ENCODE results near the gene NHP2.
A peak's percentile ranks its signal among the peaks of the same experiment; 100 is the strongest.

NHP2 gene

DNA sequence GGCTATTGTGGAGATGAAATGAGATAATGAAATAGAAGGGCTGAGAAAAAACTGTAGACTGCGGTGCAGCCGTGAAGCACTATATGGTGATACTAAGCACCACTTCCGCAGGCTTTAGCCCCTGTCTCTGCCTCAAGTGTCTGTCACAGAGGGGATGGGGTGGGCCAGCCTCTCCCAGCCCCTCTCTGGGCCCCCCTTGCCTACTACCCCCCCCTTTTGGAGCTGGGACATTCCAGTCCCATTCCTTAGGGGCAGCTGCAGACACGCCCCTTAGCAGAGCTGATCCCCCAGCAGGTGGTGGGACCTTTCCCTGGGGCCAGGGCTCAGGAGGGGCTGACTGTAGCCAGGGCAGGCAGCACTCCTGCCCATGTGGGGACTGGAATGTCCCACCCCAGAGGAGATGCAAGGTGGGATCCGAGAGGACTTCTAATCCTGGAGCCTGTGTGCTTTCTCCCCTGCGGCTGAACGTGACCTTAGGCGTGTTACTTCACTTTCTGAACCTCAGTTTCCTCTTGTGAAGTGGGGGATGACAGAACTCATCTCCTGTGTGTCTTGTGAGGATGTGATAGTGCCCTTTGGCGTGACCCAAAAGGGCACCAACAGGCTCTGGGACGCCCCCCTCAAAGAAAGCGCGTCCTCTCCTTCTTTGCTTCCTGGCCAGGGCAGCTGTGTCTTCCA, 38.4 kb downstream of the NHP2 start:
- Mint-ChIP-seq H3K9me3 (no peaks in the 10 kb centered on the region), H3K27ac (peak overlapping the region; percentile 73 to 92), H3K27me3 (no peaks in the 10 kb centered on the region), H3K4me3 (peak overlapping the region; percentile 97 to 99), H3K4me1 (peaks cover 61% of the 10 kb centered on the region)
- DNase-seq (peak; percentile 37 to 50), ATAC-seq (peak; percentile 68)

DNA sequence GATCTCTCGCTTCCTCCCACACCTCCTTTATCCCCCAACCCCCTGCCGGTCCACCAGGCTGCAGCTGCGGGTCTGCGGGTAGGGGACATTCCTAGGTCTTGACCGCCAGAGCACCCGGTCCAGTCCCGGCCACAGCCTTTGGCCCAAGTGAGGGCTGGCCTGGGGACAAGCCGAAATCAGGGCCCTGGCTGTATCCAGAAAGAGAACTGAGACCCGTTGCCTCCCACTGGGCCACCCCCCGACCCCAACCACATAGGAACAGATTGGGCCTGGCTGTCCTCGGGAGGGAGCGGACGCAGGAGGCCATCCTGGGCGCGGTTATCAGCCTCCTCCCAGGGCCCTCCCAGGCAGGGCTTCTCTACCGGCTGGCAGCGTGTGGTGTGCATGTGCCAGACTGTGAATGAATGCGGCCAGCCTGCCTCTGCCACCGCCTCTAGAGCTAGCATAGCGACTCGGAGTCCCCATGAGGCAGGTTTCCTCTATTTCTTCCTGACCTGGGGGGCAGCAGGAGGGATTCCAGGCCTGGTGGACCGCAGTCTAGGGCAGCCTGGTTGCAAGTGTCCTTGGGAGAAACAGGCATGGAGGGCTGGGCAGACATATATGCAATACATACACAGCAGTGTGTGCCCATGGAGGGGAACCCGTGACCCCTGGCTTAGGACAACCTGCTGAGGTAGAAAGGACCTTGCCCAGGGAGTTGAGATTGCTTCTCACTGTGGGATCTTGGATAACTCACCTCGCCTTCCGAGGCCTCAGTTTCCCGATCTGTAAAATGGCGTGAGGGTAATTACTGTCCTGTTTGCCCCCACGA, 39.2 kb downstream of the NHP2 start:
- Mint-ChIP-seq H3K4me3 (peak overlapping the region; percentile 97 to 99), H3K27ac (peak overlapping the region; percentile 79 to 94), H3K27me3 (no peaks in the 10 kb centered on the region), H3K9me3 (no peaks in the 10 kb centered on the region), H3K4me1 (peaks cover 54% of the 10 kb centered on the region)
- ATAC-seq = peak; percentile 50
- peak; percentile 48 to 58 for DNase-seq

DNA sequence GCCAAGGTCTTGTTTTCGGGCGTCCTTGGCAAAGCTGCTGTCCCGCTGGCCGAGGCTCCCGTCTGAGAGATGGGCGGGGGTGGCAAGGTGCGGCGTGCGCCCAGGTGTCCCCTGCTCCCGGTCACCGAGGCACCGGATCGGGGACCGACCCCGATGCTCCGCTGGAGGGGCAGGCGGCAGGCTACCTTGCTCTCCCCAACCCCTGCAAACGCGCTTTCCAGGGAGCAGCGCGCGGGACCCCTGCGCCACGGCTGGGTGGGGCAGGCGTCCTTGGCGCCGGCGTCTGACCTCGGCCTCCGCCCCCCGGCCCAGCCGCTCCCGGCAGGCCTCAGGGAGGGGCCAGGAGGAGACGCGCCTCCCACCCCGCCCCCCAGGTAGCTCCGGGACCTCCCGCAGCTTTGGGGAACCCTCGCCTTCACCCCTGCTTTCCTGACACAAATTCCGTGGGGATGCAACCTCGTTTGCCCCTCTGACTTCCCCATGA, 39.8 kb downstream of the NHP2 start:
- peak overlapping the region; percentile 97 to 99 for H3K4me3 Mint-ChIP-seq
- no peak for ATAC-seq
- H3K4me1 Mint-ChIP-seq = peaks cover 51% of the 10 kb centered on the region
- H3K9me3 Mint-ChIP-seq = no peaks in the 10 kb centered on the region
- peak overlapping the region; percentile 79 to 94 for H3K27ac Mint-ChIP-seq
- no peaks in the 10 kb centered on the region for H3K27me3 Mint-ChIP-seq
- peak; percentile 33 for DNase-seq

DNA sequence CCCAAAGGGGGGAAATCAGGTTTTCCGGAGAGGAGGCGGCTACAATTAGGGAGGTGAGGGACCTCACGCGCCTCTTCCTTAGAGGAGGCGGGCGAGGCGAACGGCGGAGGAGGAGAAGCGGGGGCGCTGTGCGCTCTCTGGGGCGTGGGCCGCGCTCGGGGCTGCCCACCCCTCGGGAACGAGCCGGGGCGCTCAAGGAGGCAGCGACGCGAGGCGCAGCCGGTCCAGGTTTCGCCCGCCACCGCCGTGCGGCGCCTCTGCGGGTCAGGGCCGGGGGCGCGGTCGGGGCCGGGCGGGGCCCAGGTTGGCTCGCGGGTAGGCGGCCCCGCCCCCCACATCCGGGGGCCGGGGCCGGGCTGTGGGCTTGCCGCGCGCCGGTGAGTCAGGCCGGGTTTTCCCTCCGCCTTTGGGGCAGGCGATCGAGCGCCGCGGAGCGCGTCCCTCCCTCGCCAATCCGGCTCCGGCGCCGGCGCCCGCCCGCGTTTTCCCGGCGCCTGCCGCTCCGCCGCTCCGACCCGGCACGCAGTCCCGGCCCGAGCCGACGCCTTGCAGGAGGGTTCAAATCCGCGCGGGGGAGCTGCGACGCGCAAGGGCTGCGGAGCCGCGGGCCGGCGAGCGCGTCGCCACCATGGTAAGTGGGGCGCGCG, 40.4 kb downstream of the NHP2 start, which contains the start of gene N4BP3:
TSS of gene N4BP3 (plus strand) at position 392 of the 647 bp plus-strand sequence. CDS start 6,052 bp downstream, outside the sequence.
- DNase-seq = peak; percentile 86 to 87
- ATAC-seq = peak; percentile 67
- H3K4me1 Mint-ChIP-seq = peaks cover 53% of the 10 kb centered on the region
- peak within 1 kb of the TSS; percentile 79 to 94 for H3K27ac Mint-ChIP-seq
- H3K9me3 Mint-ChIP-seq = no peaks in the 10 kb centered on the region
- no peaks in the 10 kb centered on the region for H3K27me3 Mint-ChIP-seq
- peak within 1 kb of the TSS; percentile 97 to 99 for H3K4me3 Mint-ChIP-seq

DNA sequence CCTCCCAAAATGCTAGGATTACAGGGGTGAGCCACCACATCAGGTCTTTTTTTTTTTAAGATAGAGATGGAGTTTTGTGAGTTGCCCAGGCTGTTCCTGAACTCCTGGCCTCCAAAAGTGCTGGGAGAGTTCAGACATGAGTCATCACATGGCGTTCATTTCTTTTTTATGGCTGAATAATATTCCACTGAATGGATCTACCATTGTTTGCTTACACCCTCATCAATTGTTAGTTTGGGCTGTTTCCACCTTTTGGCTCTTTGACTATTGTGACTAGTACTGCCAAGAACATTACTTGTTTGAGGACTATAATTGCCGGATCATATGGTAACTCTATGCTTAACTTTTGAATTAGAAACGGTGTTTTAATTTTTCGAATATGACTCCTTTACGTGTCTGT, 41.1 kb downstream of the NHP2 start:
- H3K27ac Mint-ChIP-seq = no peak overlapping the region
- peak overlapping the region; percentile 86 to 88 for H3K4me3 Mint-ChIP-seq
- H3K27me3 Mint-ChIP-seq = no peaks in the 10 kb centered on the region
- peaks cover 50% of the 10 kb centered on the region for H3K4me1 Mint-ChIP-seq
- DNase-seq (no peak), ATAC-seq (no peak)
- no peaks in the 10 kb centered on the region for H3K9me3 Mint-ChIP-seq

DNA sequence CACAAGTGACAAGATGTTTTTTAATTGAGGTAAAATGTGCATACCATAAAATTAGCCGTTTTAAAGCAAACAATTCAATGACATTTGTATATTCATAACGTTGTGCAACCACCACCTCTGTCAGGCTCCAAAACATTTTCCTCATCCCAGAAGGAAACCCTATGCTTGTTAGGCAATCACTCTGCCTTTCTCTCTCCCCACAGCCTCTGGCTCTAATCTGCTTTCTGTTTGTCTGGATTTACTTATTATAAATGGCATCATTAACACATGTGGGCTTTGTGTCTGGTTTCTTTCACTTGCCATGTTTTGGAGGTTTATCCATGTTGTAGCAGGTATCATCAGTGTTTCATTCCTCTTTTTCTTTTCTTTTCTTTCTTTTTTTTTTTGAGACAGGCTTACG, 41.8 kb downstream of the NHP2 start:
- no peaks in the 10 kb centered on the region for H3K9me3 Mint-ChIP-seq
- ATAC-seq (no peak), DNase-seq (no peak)
- no peaks in the 10 kb centered on the region for H3K27me3 Mint-ChIP-seq
- no peak overlapping the region for H3K4me3 Mint-ChIP-seq
- peaks cover 46% of the 10 kb centered on the region for H3K4me1 Mint-ChIP-seq
- no peak overlapping the region for H3K27ac Mint-ChIP-seq

DNA sequence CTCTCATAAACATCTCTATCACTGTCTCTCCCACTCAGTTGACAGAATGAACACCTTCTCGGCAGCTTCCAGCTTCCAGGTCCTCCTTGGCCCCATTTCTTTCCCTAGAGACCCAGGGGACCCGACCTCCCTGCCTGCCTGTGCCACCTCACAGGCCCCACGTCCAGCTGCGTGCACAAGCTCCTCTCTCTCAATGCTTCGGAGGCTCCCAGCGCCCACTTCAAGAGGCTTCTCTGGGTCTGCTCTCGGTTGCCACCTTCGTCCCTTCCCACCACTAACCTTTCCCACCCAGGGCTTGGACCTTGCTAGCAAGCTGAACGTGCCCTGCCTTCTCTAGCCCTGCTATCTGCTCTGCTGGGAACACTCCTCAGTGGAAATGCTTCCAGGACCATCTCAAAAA, 43.2 kb downstream of the NHP2 start:
- Mint-ChIP-seq H3K4me1 (peaks cover 39% of the 10 kb centered on the region), H3K4me3 (no peak overlapping the region), H3K9me3 (no peaks in the 10 kb centered on the region), H3K27ac (peak overlapping the region in 1 of 2 donors; percentile 21), H3K27me3 (no peaks in the 10 kb centered on the region)
- ATAC-seq (no peak), DNase-seq (no peak)

DNA sequence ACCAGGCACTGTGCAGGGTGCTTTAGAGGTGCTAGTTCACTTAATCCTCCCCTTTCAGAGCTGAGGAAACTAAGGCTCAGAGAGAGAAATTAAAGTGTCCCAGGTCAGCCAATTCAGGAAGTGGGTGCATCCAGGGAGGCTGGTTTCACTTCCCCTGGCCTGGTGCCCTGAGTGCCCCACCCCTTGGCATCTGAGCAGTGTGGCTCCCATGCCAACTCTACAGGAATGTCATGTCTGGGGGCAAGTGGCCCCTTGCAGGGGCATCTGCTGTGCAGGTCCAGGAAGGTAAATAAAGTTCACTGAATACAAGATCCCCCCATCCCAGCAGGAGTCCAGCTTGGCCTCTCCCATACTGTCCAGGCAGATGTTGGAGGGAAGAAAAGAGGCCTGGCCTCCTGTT, 44.7 kb downstream of the NHP2 start:
- H3K4me1 Mint-ChIP-seq = peaks cover 46% of the 10 kb centered on the region
- ATAC-seq (no peak), DNase-seq (no peak)
- H3K4me3 Mint-ChIP-seq = no peak overlapping the region
- no peaks in the 10 kb centered on the region for H3K27me3 Mint-ChIP-seq
- no peaks in the 10 kb centered on the region for H3K9me3 Mint-ChIP-seq
- no peak overlapping the region for H3K27ac Mint-ChIP-seq

DNA sequence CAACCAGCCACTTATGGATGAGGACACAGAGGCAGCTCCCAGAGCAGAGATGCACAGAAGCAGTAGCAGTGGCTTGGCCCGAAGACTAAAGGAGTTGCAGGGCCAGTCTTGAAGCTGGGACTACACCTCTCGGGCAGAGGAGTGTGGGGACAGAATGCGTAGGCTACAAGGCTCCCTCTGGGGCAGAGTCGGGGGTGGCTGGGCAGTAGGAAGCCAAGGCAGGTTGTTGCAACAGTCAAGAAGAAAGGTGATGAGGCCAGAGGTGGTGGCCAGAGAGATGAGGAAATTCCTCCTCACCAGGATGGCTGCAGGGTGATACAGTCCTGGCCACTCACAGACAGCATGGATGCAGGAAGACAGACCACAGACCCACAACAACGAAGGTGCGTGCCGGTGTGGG, 45.2 kb downstream of the NHP2 start:
- Mint-ChIP-seq H3K27me3 (no peaks in the 10 kb centered on the region), H3K4me3 (no peak overlapping the region), H3K27ac (no peak overlapping the region), H3K9me3 (no peaks in the 10 kb centered on the region), H3K4me1 (peaks cover 51% of the 10 kb centered on the region)
- no peak for ATAC-seq
- DNase-seq = no peak

DNA sequence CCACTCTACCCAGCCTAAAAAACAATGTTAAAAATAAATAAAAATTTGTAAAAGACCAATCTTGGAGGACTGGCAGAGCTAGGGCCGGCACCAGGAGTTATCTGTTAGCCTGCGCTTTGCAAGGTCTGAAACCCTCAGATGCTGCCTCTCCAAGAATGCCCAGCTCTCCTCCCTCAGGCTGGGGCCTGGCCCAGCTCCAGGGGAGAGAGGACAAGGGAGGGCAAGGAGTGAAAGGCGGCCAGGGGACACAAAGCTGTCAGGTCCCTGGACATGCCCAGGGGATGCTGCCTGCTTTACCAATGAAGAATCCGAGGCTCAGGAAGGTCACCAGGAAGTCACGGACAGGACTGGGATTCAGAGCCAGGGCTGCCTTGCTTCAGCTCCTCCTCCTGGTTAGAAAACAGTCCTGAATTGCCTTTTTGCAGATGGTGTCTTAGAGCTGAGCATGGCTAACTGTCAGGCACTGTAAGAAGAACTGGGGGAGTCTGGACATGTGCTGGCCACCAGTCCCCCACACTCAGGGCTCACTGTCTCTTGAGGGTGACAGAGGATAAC, 45.9 kb downstream of the NHP2 start:
- ATAC-seq (no peak), DNase-seq (no peak)
- Mint-ChIP-seq H3K9me3 (no peaks in the 10 kb centered on the region), H3K27ac (no peak overlapping the region), H3K4me1 (peaks cover 49% of the 10 kb centered on the region), H3K27me3 (no peaks in the 10 kb centered on the region), H3K4me3 (no peak overlapping the region)

DNA sequence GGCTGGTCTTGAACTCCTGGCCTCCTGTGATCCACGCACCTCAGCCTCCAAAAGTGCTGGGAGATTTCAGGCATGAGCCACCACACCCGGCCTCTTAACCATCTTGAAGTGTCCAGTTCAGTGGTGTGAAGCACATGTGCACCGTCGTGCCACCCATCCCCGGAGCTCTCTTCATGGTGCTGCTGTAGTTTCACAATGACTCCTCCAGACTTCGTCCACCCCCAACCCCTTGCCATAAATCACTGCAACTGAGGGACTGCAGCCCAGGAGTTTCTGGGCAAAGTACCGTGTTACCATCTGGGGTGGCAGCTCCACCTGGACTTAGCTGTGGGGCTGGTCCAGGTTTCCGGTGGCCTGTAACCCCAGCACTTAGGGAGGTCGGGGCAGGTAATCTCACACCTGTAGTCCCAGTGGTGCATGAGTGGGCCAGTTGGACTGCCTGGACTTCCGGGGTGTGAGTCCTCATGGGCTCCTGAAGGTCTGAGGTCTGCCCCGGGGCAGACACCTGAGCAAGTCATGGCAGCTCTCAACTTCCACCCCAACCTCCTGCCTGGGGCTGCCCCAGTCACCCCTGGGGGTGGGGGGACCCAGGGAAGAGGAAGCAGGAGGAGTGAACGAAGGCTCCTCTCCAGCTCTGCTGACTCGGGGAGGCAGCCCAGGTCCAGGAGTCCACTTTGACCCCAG, 47.0 kb downstream of the NHP2 start:
- Mint-ChIP-seq H3K9me3 (no peaks in the 10 kb centered on the region), H3K27ac (peak overlapping the region in 1 of 2 donors; percentile 42), H3K27me3 (no peaks in the 10 kb centered on the region), H3K4me3 (no peak overlapping the region), H3K4me1 (peaks cover 47% of the 10 kb centered on the region)
- ATAC-seq = no peak
- DNase-seq = no peak

DNA sequence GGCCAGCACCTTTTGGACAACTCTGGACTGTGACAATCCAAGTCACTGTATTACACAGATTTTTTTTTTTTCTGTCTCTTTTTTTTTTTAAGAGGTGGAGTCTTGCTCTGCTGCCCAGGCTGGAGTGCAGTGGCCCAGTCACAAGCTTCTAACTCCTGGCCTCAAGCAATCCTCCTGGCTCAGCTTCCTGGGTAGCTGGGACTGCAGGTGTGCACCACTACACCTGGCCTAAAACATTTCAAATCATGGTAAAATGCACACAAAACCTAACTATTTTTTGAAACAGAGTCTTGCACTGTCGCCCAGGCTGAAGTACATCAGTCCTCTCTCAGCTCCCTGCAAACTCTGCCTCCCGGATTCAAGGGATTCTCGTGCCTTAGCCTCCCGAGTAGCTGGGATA, 47.6 kb downstream of the NHP2 start:
- H3K27me3 Mint-ChIP-seq = no peaks in the 10 kb centered on the region
- H3K4me1 Mint-ChIP-seq = peaks cover 47% of the 10 kb centered on the region
- H3K27ac Mint-ChIP-seq = peak overlapping the region in 1 of 2 donors; percentile 27
- no peaks in the 10 kb centered on the region for H3K9me3 Mint-ChIP-seq
- no peak for ATAC-seq
- no peak overlapping the region for H3K4me3 Mint-ChIP-seq
- no peak for DNase-seq

DNA sequence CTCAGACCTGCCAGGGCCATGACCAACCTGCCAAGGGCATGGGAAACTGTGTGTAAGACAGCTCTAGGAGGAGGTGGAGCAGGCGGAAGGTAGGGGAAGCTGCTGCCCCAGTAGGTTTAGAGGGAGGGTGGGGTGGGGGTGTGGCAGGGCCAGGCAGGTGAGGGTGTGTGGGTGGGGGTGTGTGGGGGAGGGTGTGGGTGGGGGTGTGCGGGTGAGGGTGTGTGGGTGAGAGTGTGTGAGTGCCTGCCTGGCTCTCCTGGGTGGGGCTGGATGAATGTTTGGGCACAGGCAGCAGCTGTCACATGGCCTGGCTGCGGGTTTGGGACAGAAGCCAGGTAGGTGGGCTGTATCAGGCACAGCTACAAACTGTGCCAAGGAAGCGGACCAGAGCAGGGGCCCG, 49.2 kb downstream of the NHP2 start:
- Mint-ChIP-seq H3K27me3 (no peaks in the 10 kb centered on the region), H3K9me3 (no peaks in the 10 kb centered on the region), H3K4me3 (no peak overlapping the region), H3K4me1 (peaks cover 43% of the 10 kb centered on the region), H3K27ac (peak overlapping the region in 1 of 2 donors; percentile 91)
- DNase-seq (no peak), ATAC-seq (no peak)

DNA sequence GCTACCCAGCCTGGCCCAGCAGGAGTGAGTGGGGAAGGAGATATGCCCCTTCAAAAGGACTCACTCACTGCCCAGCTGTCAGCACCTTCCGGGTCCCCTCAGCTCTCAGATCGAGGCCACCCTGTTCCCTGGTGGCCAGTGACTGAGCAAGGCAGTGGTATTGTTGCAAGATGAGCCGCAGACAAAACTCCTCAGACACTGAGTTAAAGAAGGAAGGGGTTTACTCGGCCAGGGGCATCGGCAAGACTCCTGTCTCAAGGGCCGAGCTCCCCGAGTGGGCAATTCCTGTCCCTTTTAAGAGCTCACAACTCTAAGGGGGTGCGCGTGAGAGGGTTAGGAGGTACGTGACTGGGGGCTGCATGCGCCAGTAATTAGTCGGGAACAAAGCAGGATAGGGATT, 50.1 kb downstream of the NHP2 start:
- Mint-ChIP-seq H3K9me3 (no peaks in the 10 kb centered on the region), H3K27me3 (no peaks in the 10 kb centered on the region), H3K4me3 (no peak overlapping the region), H3K4me1 (peaks cover 37% of the 10 kb centered on the region), H3K27ac (no peak overlapping the region)
- DNase-seq = no peak
- ATAC-seq = no peak

Measured in stimulated activated naive CD8-positive, alpha-beta T cell treated with anti-CD3 and anti-CD28 coated beads, Interleukin-15, amount 100 ng/mL, for 72 hours (primary cell).